Measurements from ENCODE around the gene MTHFD1L. TPM values are rescaled to one million over a fixed set of nuclear protein-coding genes. Genes with fewer than 3 reads are reported as not detected.

The MTHFD1L gene
- total and polyA plus RNA-seq, 10 donors: 6.7 to 32.1 (median 13.1) TPM

GRCh38 chr6:150908901-150909300, 43.4 kb downstream of the MTHFD1L start:
- H3K9me3 ChIP-seq: peaks cover 0 to 5% (median 0%) of the 10 kb centered on the region in 8 donors
- 89 to 98% (median 95%) methylated on average over 2 of the region's 2 CpGs for WGBS, 5 donors
- no peak overlapping the region for H3K4me3 ChIP-seq
- H3K36me3 ChIP-seq: peaks cover 0 to 39% (median 4%) of the 10 kb centered on the region in 6 donors
- intact Hi-C loops (cut with DNase I; ENCODE audit: low total_unique reads): no loop called here
- H3K4me1 ChIP-seq: no peaks in the 10 kb centered on the region
- no peak for DNase-seq
- TF ChIP-seq CTCF (IDR thresholded peaks at IDR 0.05 in 8 of 11, conservative IDR thresholded peaks at IDR 0.05 in 3 of 11): no peak
- TF ChIP-seq POLR2AphosphoS5 (IDR thresholded peaks at IDR 0.05): no peak
- TF ChIP-seq POLR2A (IDR thresholded peaks at IDR 0.05): no peak
- H3K27me3 ChIP-seq (replicated peaks in 1 of 7): no peaks in the 10 kb centered on the region
- H3K27ac ChIP-seq: no peak overlapping the region

GRCh38 chr6:150910561-150910960, 45.1 kb downstream of the MTHFD1L start:
- Histone ChIP-seq H3K27me3 (replicated peaks in 1 of 7) (no peaks in the 10 kb centered on the region), H3K4me3 (no peak overlapping the region), H3K36me3 (peaks cover 0 to 34% (median 4%) of the 10 kb centered on the region in 6 donors), H3K9me3 (peaks cover 0 to 5% (median 0%) of the 10 kb centered on the region in 8 donors), H3K27ac (no peak overlapping the region), H3K4me1 (no peaks in the 10 kb centered on the region)
- 32 to 93% (median 45%) methylated on average over 2 of the region's 2 CpGs for WGBS, 5 donors
- no peak for TF ChIP-seq POLR2A (IDR thresholded peaks at IDR 0.05)
- no peak for TF ChIP-seq CTCF (IDR thresholded peaks at IDR 0.05 in 8 of 11, conservative IDR thresholded peaks at IDR 0.05 in 3 of 11)
- no peak for TF ChIP-seq POLR2AphosphoS5 (IDR thresholded peaks at IDR 0.05)
- intact Hi-C loops (cut with DNase I; ENCODE audit: low total_unique reads): no loop called here
- no peak for DNase-seq

GRCh38 chr6:150914372-150914771, 48.9 kb downstream of the MTHFD1L start:
- 90 to 96% (median 95%) methylated on average over 6 of the region's 6 CpGs for WGBS, 5 donors
- Histone ChIP-seq H3K4me3 (no peak overlapping the region), H3K27me3 (replicated peaks in 1 of 7) (no peaks in the 10 kb centered on the region), H3K9me3 (peaks cover 0 to 5% (median 0%) of the 10 kb centered on the region in 8 donors), H3K4me1 (no peaks in the 10 kb centered on the region), H3K27ac (no peak overlapping the region), H3K36me3 (peaks cover 0 to 28% (median 5%) of the 10 kb centered on the region in 6 donors)
- no peak for DNase-seq
- intact Hi-C loops (cut with DNase I; ENCODE audit: low total_unique reads): no loop called here
- TF ChIP-seq POLR2A (IDR thresholded peaks at IDR 0.05) (no peak), CTCF (IDR thresholded peaks at IDR 0.05 in 8 of 11, conservative IDR thresholded peaks at IDR 0.05 in 3 of 11) (no peak), POLR2AphosphoS5 (IDR thresholded peaks at IDR 0.05) (no peak)

- Histone ChIP-seq H3K4me1 (no peaks in the 10 kb centered on the region), H3K36me3 (peaks cover 0 to 37% (median 10%) of the 10 kb centered on the region in 6 donors), H3K27ac (no peak overlapping the region), H3K27me3 (replicated peaks in 1 of 7) (no peaks in the 10 kb centered on the region), H3K4me3 (no peak overlapping the region), H3K9me3 (peaks cover 0 to 5% (median 0%) of the 10 kb centered on the region in 8 donors)
- DNase-seq: no peak
- 88 to 93% (median 92%) methylated on average over 6 of the region's 6 CpGs for WGBS, 5 donors
- intact Hi-C loops (cut with DNase I; ENCODE audit: low total_unique reads): no loop called here
- TF ChIP-seq POLR2AphosphoS5 (IDR thresholded peaks at IDR 0.05) (no peak), CTCF (IDR thresholded peaks at IDR 0.05 in 8 of 11, conservative IDR thresholded peaks at IDR 0.05 in 3 of 11) (no peak), POLR2A (IDR thresholded peaks at IDR 0.05) (no peak)
These were observed 49.8 kb downstream of the MTHFD1L start for GRCh38 chr6:150915131-150915879.
